H1 (cell line): ENCODE measurements around the gene KCNQ1. TPM values are rescaled to one million over a fixed set of nuclear protein-coding genes. Genes with fewer than 3 reads are reported as not detected.

Experiments used
- CTCF ChIA-PET: fragments of 300-600 bp; sonication (Branson Sonifier 250); formaldehyde crosslinking; loops from one replicate; lab custom pipeline; 2021; ENCODE audit not compliant: partially characterized antibody; lab: Charles Lee
- POLR2A ChIA-PET: fragments of 300-600 bp; sonication (Branson Sonifier 250); formaldehyde crosslinking; loops from one replicate; lab custom pipeline; 2021; ENCODE audit warnings: inconsistent platforms; ENCODE audit not compliant: partially characterized antibody; lab: Charles Lee
- DNase-seq, 2 experiments: peaks; one replicate each; pipeline versions ENCODE4 v3.0.0 to v3.0.0-alpha.2; 2010 to 2022; ENCODE audit warnings: low spot score in 2 of 2, low read depth in 1 of 2, mixed read lengths in 1 of 2
- FAIRE-seq: peaks from 2 replicates; lab custom pipeline; 2011; peaks lifted over from hg19 to GRCh38; lab: Jason Lieb, UNC
- H2AFZ ChIP-seq: 2 replicates; pipeline ENCODE4 v1.8.1; 2012; ENCODE audit warnings: low read length, inconsistent platforms
- H2AK5ac ChIP-seq: 2 replicates; pipeline ENCODE4 v1.6.1; 2013; ENCODE audit warnings: low read depth, low read length
- H2BK120ac ChIP-seq: replicated peaks from 2 replicates; pipeline ENCODE3; 2013; ENCODE audit warnings: low read depth, low read length, inconsistent platforms
- H2BK12ac ChIP-seq: 2 replicates; pipeline ENCODE4 v1.6.1; 2013; ENCODE audit warnings: low read depth, low read length
- H2BK15ac ChIP-seq: 2 replicates; pipeline ENCODE4 v1.6.1; 2013; ENCODE audit warnings: low read length
- H2BK20ac ChIP-seq: 2 replicates; pipeline ENCODE4 v1.6.1; 2013; ENCODE audit warnings: low read length
- H2BK5ac ChIP-seq: 2 replicates; pipeline ENCODE4 v1.6.1; 2013; ENCODE audit warnings: low read depth, low read length
- H3K14ac ChIP-seq: 2 replicates; pipeline ENCODE4 v1.6.1; 2013; ENCODE audit warnings: inconsistent platforms; ENCODE audit not compliant: insufficient read length
- H3K18ac ChIP-seq: 2 replicates; pipeline ENCODE4 v1.6.1; 2013; ENCODE audit warnings: low read length; ENCODE audit errors: extremely low read depth
- H3K23ac ChIP-seq: 2 replicates; pipeline ENCODE4 v1.6.1; 2013; ENCODE audit warnings: inconsistent platforms; ENCODE audit not compliant: insufficient read length
- H3K23me2 ChIP-seq: 2 replicates; pipeline ENCODE4 v1.6.1; 2013; ENCODE audit warnings: low read depth, low read length
- H3K27ac ChIP-seq: 2 replicates; pipeline ENCODE4 v1.6.1; 2011; ENCODE audit warnings: low read depth, low read length, inconsistent platforms
- H3K27me3 ChIP-seq, 4 experiments: replicated peaks in 1 of 4; 1 replicate in 1 of 4; 2 replicates in 3 of 4; pipeline versions ENCODE4 v1.6.1 to v1.8.1; 2011 to 2013; ENCODE audit warnings: low read length in 3 of 4, mild to moderate bottlenecking in 3 of 4, inconsistent platforms in 2 of 4, mixed read lengths in 2 of 4, moderate library complexity in 1 of 4; ENCODE audit not compliant: control insufficient read depth in 3 of 4, insufficient read depth in 3 of 4; ENCODE audit errors: extremely low read depth in 1 of 4
- H3K36me3 ChIP-seq, 4 experiments: 2 replicates each; pipeline versions ENCODE4 v1.6.1 to v1.8.1; 2011 to 2013; ENCODE audit warnings: mild to moderate bottlenecking in 4 of 4, low read length in 3 of 4, moderate library complexity in 2 of 4, control low read depth in 1 of 4, inconsistent platforms in 1 of 4; ENCODE audit not compliant: insufficient read depth in 4 of 4, control insufficient read depth in 2 of 4
- H3K4ac ChIP-seq: replicated peaks from 2 replicates; pipeline ENCODE3; 2013; ENCODE audit warnings: low read length, low read depth, mixed read lengths, inconsistent platforms; ENCODE audit not compliant: insufficient read length
- H3K4me1 ChIP-seq, 4 experiments: replicated peaks in 1 of 4; 1 replicate in 1 of 4; 2 replicates in 3 of 4; pipeline versions ENCODE4 v1.6.1 to v1.8.1; 2011 to 2013; ENCODE audit warnings: low read length in 3 of 4, inconsistent platforms in 2 of 4, mixed read lengths in 1 of 4; ENCODE audit not compliant: insufficient read depth in 4 of 4, control insufficient read depth in 3 of 4
- H3K4me2 ChIP-seq, 2 experiments: 2 replicates each; pipeline versions ENCODE4 v1.6.1 to v1.8.1; 2011 to 2013; ENCODE audit warnings: low read depth in 2 of 2, low read length in 2 of 2, control low read depth in 1 of 2, inconsistent platforms in 1 of 2, mild to moderate bottlenecking in 1 of 2; ENCODE audit not compliant: insufficient read depth in 1 of 2
- H3K4me3 ChIP-seq, 4 experiments: fragments of 200-600, 300-600 bp in 1 of 4; sonication (generic), shearing (Covaris generic), sonication (Bioruptor Twin) in 1 of 4; 2 replicates each; pipeline versions ENCODE4 v1.5.1 to v1.8.1; 2011 to 2016; ENCODE audit warnings: low read length in 4 of 4, low read depth in 3 of 4, control low read depth in 2 of 4, inconsistent platforms in 2 of 4, mild to moderate bottlenecking in 2 of 4, mixed read lengths in 1 of 4, moderate library complexity in 1 of 4; ENCODE audit not compliant: insufficient read depth in 2 of 4; ENCODE audit errors: extremely low read depth in 1 of 4
- H3K56ac ChIP-seq: replicated peaks from 2 replicates; pipeline ENCODE3; 2013; ENCODE audit warnings: low read depth, mild to moderate bottlenecking, mixed read lengths, low read length, inconsistent platforms; ENCODE audit not compliant: insufficient read length
- H3K79me1 ChIP-seq: 2 replicates; pipeline ENCODE4 v1.6.1; 2013; ENCODE audit warnings: low read depth, low read length, control low read depth
- H3K79me2 ChIP-seq, 2 experiments: 2 replicates each; pipeline versions ENCODE4 v1.6.1 to v1.8.1; 2012 to 2013; ENCODE audit warnings: low read length in 2 of 2, mild to moderate bottlenecking in 2 of 2, inconsistent platforms in 1 of 2; ENCODE audit not compliant: insufficient read depth in 2 of 2, control insufficient read depth in 1 of 2
- H3K9ac ChIP-seq, 4 experiments: replicated peaks in 1 of 4; 1 replicate in 1 of 4; 2 replicates in 3 of 4; pipeline versions ENCODE4 v1.6.1 to v1.8.1; 2011 to 2013; ENCODE audit warnings: low read depth in 3 of 4, low read length in 3 of 4, control low read depth in 2 of 4, mild to moderate bottlenecking in 2 of 4, moderate library complexity in 2 of 4, inconsistent platforms in 1 of 4; ENCODE audit errors: extremely low read depth in 1 of 4
- H3K9me3 ChIP-seq, 2 experiments: 2 replicates each; pipeline versions ENCODE4 v1.6.1 to v1.8.1; 2012 to 2013; ENCODE audit warnings: mild to moderate bottlenecking in 2 of 2, moderate library complexity in 2 of 2, control low read depth in 1 of 2, inconsistent platforms in 1 of 2, low read depth in 1 of 2, low read length in 1 of 2, mixed read lengths in 1 of 2; ENCODE audit not compliant: insufficient read depth in 2 of 2
- H4K20me1 ChIP-seq, 2 experiments: replicated peaks in 1 of 2; 2 replicates each; pipeline versions ENCODE3 to v1.8.1; 2011 to 2013; ENCODE audit warnings: inconsistent platforms in 2 of 2, low read length in 2 of 2, mild to moderate bottlenecking in 1 of 2; ENCODE audit not compliant: insufficient read depth in 2 of 2, control insufficient read depth in 1 of 2
- H4K5ac ChIP-seq: 2 replicates; pipeline ENCODE4 v1.6.1; 2013; ENCODE audit warnings: low read length, low read depth, mixed read lengths, inconsistent platforms; ENCODE audit not compliant: insufficient read length
- H4K8ac ChIP-seq: 2 replicates; pipeline ENCODE4 v1.8.0; 2013; ENCODE audit warnings: mild to moderate bottlenecking, moderate library complexity, low read length, inconsistent platforms; ENCODE audit not compliant: insufficient read depth; ENCODE audit errors: extremely low read depth
- H4K91ac ChIP-seq: replicated peaks from 2 replicates; pipeline ENCODE3; 2013; ENCODE audit warnings: low read length, mixed read lengths, inconsistent platforms; ENCODE audit not compliant: insufficient read length
- CTBP2 ChIP-seq: IDR thresholded peaks from 2 replicates; pipeline ENCODE4 v1.7.0; 2011; ENCODE audit warnings: borderline replicate concordance, mild to moderate bottlenecking, moderate library complexity, mixed read lengths, low read length; ENCODE audit not compliant: insufficient read depth, insufficient read length
- EP300 ChIP-seq, 2 experiments: IDR thresholded peaks; 1 replicate in 1 of 2; 2 replicates in 1 of 2; pipeline ENCODE4 v1.6.1; 2011 to 2012; ENCODE audit warnings: low read depth in 2 of 2, low read length in 2 of 2, mild to moderate bottlenecking in 2 of 2, borderline replicate concordance in 1 of 2, inconsistent platforms in 1 of 2, moderate library complexity in 1 of 2
- FOSL1 ChIP-seq: IDR thresholded peaks from 2 replicates; pipeline ENCODE4 v1.6.1; 2011; ENCODE audit warnings: mild to moderate bottlenecking, low read depth, low read length, moderate library complexity; ENCODE audit not compliant: insufficient read depth
- KDM4A ChIP-seq: IDR thresholded peaks from one replicate; pipeline ENCODE4 v1.7.1; 2012; ENCODE audit warnings: low read depth, mild to moderate bottlenecking, moderate library complexity, low read length, inconsistent platforms; ENCODE audit not compliant: severe bottlenecking
- PHF8 ChIP-seq: fragments of 200-600 bp; sonication (generic); conservative IDR thresholded peaks from 2 replicates; pipeline ENCODE4 v1.7.1; 2012; ENCODE audit warnings: low read depth, mild to moderate bottlenecking, inconsistent platforms, low read length, moderate library complexity
- POLR2A ChIP-seq, 2 experiments: IDR thresholded peaks; 1 replicate in 1 of 2; 2 replicates in 1 of 2; pipeline ENCODE4 v1.6.1; 2011; ENCODE audit warnings: low read depth in 2 of 2, low read length in 2 of 2, mild to moderate bottlenecking in 2 of 2; ENCODE audit errors: control extremely low read depth in 1 of 2
- RXRA ChIP-seq: IDR thresholded peaks from 2 replicates; pipeline ENCODE4 v1.6.1; 2011; ENCODE audit warnings: low read depth, mild to moderate bottlenecking, low read length, moderate library complexity; ENCODE audit not compliant: insufficient read depth
- WGBS, 2 experiments: shearing (Covaris generic) in 1 of 2; methylation state at CpG; one replicate each; pipeline versions ENCODE4 v1.1.6 to v1.1.7; 2013 to 2015; ENCODE audit warnings: low lambda C conversion rate in 2 of 2, mixed read lengths in 2 of 2, inconsistent platforms in 1 of 2, low coverage in 1 of 2, missing lambda C conversion rate in 1 of 2; ENCODE audit not compliant: insufficient replicate concordance in 2 of 2, insufficient coverage in 1 of 2, insufficient read length in 1 of 2; ENCODE audit errors: extremely low coverage in 1 of 2, missing lambda C conversion rate in 1 of 2; 5-methylcytosine and 5-hydroxymethylcytosine counted together
- polyA plus RNA-seq, 7 experiments: library from polyadenylated mRNA; depleted of rRNA in 3 of 7; stranded (reverse) in 5 of 7; unstranded in 2 of 7; fragments of >200 nt in 5 of 7; fragments of 200-250 nt in 2 of 7; gene quantifications; 1 replicate in 5 of 7; 2 replicates in 1 of 7; 4 replicates in 1 of 7; pipeline versions ENCODE4 v1.2.1 to v1.2.3, GENCODE V29; 2011 to 2013; ENCODE audit warnings: missing spikeins in 2 of 7, mixed read lengths in 2 of 7
- total RNA-seq: library from RNA; stranded (reverse); fragmentation: NEBNext Ultra II Directional; extraction: Animal tissue kit (Norgen Biotek cat#: 25700); gene quantifications from 2 replicates; pipeline ENCODE4 v1.2.1, GENCODE V29; 2021
- TF ChIP-seq, protein P1 (sequence below): IDR thresholded peaks from 2 replicates; pipeline ENCODE4 v1.6.1; 2012; ENCODE audit warnings: inconsistent platforms
- TF ChIP-seq, protein P2 (sequence below): IDR thresholded peaks from 2 replicates; pipeline ENCODE4 v1.6.1; 2012; ENCODE audit warnings: inconsistent platforms

Gene KCNQ1
- total and polyA plus RNA-seq, 2 of the 8 experiments (the other 6 are each of a cell fraction or from before 2014, with no cell fraction given) = 1.9 to 2.0 TPM

GRCh38 chr11:2402890-2403645 is 41.7 kb upstream of the KCNQ1 start:
- Histone ChIP-seq H3K23me2 (peaks cover 12% of the 10 kb centered on the region), H2BK20ac (no peak overlapping the region), H3K9me3 (no peaks in the 10 kb centered on the region), H3K27ac (no peak overlapping the region), H3K18ac (no peak overlapping the region), H3K23ac (no peak overlapping the region), H2BK5ac (no peak overlapping the region), H2BK120ac (no peak overlapping the region), H3K4ac (no peak overlapping the region), H3K27me3 (no peaks in the 10 kb centered on the region), H3K4me1 (peaks cover 0 to 17% (median 6%) of the 10 kb centered on the region in 4 experiments; a peak in 5 of 7 replicates), H4K91ac (no peak overlapping the region), H3K79me1 (no peaks in the 10 kb centered on the region; the same call in 1 of the 2 replicates), H3K4me2 (no peak overlapping the region), H3K14ac (no peak overlapping the region), H4K20me1 (peaks cover 3 to 5% of the 10 kb centered on the region in 2 experiments), H2BK12ac (no peak overlapping the region), H4K8ac (peak overlapping the region; percentile 18), H2AK5ac (no peak overlapping the region), H3K36me3 (peaks cover 2 to 14% (median 10%) of the 10 kb centered on the region in 4 experiments; a peak in 4 of 8 replicates), H4K5ac (no peak overlapping the region), H3K4me3 (no peak overlapping the region), H2BK15ac (no peak overlapping the region), H3K56ac (no peak overlapping the region), H2AFZ (no peak overlapping the region), H3K79me2 (peaks cover 0 to 14% of the 10 kb centered on the region in 2 experiments; a peak in 3 of 4 replicates), H3K9ac (no peak overlapping the region)
- DNase-seq (no peak), FAIRE-seq (no peak)
- CTCF ChIA-PET = interaction anchor here (1.4 to 14.1 kb wide), 7 partner anchors 16 to 217 kb away, joined by 3 to 196 read pairs (median 7); no protein-coding TSS in a partner anchor
- 90% methylated on average over 26 of the region's 31 CpGs; no CpG with 5 or more reads in 1 of the 2 experiments for WGBS, 2 experiments
- POLR2A ChIA-PET = interaction anchor here (0.6 to 3.4 kb wide), 6 partner anchors 10 to 1632 kb away, joined by 3 to 17 read pairs (median 4); no protein-coding TSS in a partner anchor
- TF ChIP-seq RXRA (no peak), CTBP2 (no peak), KDM4A (no peak), EP300 (IDR thresholded peaks at IDR 0.05; ENCODE audit: borderline replicate concordance in 1 of 2, low read depth in 2 of 2, low read length in 2 of 2) (no peak), FOSL1 (no peak), POLR2A (IDR thresholded peaks at IDR 0.05; ENCODE audit: control extremely low read depth in 1 of 2, low read depth in 2 of 2, low read length in 2 of 2) (no peak), PHF8 (no peak)
- TF ChIP-seq, protein P1, sequence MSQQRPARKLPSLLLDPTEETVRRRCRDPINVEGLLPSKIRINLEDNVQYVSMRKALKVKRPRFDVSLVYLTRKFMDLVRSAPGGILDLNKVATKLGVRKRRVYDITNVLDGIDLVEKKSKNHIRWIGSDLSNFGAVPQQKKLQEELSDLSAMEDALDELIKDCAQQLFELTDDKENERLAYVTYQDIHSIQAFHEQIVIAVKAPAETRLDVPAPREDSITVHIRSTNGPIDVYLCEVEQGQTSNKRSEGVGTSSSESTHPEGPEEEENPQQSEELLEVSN = no peak
- TF ChIP-seq, protein P2, sequence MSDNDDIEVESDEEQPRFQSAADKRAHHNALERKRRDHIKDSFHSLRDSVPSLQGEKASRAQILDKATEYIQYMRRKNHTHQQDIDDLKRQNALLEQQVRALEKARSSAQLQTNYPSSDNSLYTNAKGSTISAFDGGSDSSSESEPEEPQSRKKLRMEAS = no peak
